ENCODE data around the gene FNDC11.
"Not testable (repeated sequence)": the region's sequence is repeated elsewhere in the genome, so short reads cannot be mapped to it uniquely, and the experiment has no call there.

FNDC11 gene, protein sequence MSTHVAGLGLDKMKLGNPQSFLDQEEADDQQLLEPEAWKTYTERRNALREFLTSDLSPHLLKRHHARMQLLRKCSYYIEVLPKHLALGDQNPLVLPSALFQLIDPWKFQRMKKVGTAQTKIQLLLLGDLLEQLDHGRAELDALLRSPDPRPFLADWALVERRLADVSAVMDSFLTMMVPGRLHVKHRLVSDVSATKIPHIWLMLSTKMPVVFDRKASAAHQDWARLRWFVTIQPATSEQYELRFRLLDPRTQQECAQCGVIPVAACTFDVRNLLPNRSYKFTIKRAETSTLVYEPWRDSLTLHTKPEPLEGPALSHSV

DNA sequence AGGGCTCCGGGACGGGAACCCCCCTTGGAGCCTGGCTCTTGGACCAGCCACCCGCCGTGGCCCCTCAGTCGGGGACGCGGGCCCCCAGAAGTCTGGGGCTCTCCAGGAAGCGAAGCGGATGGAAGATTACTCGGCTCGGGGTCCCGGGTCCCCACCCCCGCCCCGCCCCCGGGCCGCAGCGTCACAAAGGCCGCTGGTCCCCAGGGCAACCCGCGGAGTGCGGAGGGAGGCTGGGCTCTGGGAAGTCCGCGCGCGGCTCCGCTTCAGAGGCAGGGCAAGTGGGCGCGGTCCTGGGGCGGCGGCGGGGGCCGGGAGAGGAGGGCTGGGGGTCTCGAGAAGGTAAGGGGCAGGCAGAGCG lies at the start of gene FNDC11:
TSS of gene FNDC11 (plus strand) at position 227 of the 358 bp plus-strand sequence. CDS start 1,505 bp downstream, outside the sequence.
- DNase-seq (ENCODE audit: low spot score) = peak; percentile 27

DNA sequence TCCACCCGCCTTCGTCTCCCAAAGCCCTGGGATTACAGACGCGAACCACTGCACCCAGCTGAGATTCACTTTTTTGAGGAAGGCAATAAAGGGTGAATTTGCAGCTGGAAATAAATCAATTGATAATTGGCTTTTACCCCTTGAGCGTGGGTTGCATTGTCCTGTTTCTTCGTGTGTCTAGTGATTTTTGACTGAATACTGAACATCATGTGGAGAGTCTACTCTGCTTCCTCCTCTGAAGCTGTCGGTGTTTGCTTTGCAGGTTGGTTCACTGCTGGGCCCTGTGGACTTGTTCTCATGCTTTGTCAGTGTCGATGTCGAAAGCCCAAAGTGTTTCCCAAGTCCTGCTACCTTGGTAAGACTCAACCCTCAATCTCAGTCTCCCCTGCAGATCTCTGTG lies 49.3 kb upstream of the FNDC11 start:
- no peak for DNase-seq (ENCODE audit: low spot score)

DNA sequence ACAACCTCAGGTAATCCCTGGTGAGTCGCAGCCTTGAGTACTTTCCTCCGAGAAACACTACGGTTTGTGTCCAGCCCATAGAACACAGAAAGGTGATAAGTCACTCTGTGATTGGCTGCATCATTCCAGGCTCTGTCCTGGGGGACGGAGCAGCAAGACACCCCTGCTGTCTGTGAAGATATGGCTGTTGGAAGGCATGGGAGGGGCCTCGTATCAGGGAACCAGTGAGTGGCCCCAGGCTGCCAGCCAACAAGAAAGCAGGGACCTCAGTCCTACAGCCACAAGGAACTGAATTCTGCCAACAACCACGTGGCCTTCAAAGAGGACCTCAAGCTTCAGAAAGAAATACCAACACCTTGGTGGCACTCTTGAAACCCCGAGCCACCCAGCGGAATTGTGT lies 48.7 kb upstream of the FNDC11 start:
- no peak for DNase-seq (ENCODE audit: low spot score)

DNA sequence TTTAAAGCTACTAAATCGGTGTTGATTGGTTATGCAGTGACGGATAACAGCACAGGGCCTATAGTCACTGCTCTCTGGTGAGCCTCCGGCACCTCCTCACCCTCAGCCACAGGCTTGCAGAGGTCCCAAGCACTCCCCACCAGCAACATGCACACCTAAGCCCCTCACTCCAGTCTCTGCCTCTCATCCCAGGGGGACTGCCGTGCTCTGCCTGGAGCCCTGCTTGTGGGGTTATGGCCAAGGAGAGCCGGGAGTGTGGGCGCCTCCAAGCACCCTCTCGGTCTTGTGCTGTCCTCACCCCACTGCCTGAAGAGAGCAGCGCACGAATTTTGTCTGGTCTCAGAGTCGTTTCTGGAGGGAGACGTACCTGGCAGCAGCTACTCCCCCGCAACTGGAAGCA lies 48.2 kb upstream of the FNDC11 start:
- DNase-seq (ENCODE audit: low spot score) = no peak

DNA sequence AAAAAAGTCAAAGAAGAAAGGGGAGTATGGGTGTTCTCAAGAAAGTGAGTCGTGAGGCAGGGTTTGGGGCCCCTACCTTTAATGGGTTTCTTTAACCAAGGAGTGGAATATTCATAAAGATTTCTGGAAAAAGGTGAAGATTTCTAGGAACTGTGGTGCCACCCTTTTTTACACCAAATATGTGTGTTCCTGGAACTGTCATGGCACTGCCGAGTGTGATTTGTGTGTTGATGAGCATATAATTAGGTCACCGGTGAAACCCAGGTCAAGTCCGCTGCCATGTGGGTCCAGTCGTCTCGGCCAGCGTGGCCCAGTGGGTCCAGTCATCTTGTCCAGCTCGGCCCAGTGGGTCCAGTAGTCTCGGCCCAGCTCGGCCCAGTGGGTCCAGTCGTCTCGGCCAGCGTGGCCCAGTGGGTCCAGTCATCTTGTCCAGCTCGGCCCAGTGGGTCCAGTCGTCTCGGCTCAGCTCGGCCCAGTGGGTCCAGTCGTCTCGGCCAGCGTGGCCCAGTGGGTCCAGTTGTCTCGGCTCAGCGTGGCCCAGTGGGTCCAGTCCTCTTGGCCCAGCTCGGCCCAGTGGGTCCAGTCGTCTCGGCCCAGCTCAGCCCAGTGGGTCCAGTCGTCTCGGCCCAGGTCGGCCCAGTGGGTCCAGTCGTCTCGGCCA lies 46.7 kb upstream of the FNDC11 start:
- no peak for DNase-seq (ENCODE audit: low spot score)

DNA sequence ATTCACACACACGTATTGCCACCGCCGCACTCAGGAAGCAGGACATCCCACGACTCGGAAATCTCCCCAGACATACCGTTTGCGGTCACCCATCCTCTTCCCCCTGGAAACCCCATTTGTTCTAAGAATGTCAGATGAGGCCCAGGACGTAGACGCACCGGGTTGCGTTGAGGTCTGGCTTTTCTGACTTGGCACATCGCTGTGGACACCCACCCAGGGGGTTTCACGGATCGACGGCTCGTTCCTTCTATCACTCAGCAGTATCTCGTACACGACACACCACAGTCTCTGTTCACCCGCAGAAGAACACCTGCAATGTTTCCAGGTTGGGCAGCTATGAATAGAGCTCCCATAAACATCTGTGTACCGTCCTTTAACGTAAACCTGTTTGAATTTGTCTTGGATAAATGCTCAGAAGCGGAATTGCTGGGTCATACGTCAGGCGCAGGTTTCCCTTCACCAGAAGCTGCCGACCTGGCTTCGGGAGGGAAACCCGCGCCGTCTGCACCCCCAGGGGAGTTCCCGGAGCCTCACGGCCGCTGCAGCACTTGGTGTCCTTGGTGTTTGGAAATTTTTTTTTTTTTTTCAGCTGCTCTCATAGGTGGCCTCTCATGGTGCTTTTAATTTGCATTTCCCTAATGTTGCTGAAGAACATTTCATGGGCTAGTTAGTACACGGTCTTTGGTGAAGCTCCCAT lies 45.7 kb upstream of the FNDC11 start:
- DNase-seq (ENCODE audit: low spot score) = no peak

DNA sequence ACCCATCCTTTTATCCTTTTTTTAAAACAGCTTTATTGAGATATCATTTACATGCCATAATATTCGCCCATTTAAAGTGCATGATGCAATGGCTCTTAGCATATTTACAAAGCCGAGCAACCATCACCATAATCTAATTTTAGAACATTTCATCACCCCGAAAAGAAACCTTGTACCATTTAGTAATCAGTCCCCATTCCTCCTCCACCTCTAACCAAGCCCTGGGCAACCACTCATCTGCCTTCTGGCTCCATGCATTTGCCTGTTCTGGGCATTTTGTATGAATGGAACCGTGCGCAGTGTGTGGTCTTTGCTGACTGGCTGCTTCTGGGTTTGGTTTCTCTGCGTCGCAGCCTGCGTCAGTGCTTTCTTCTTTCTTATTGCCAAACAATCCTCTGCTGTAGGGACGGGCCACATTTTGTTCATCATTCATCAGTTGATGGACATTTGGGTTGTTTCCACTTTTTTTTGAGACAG lies 44.8 kb upstream of the FNDC11 start:
- no peak for DNase-seq (ENCODE audit: low spot score)

DNA sequence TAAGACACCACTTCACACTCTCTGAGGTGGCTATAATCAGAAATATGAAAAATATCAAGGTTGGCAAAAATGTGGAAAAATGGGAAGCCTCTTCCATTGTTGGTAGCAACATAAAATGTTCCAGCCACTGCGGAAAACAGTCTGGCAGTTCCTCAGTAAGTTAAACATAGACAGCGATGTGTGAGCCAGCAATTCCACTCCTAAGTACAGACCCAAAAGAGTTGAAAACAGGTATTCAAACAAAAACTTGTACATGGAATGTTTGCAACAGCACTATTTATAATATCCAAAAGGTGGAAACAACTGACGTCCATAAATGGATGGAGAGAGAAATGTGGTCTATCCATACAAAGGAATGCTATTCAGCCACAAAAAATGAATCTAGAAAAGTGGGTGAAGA lies 40.8 kb upstream of the FNDC11 start:
- DNase-seq (ENCODE audit: low spot score) = no peak

DNA sequence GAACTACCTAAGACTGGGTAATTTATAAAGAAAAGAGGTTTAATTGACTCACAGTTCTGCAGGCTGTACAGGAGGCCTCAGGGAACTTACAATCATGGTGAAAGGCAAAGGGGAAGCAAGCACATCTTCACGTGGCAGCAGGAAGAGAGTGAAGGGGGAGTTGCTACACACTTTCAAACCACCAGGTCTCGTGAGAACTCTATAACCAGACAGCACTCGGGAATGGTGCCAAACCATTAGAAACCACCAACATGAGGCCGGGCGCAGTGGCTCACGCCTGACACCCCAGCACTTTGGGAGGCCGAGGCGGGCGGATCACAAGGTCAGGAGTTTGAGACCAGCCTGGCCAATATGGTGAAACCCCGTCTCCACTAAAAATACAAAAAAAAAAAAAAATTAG lies 39.4 kb upstream of the FNDC11 start:
- not testable (repeated sequence) for DNase-seq (ENCODE audit: low spot score)

DNA sequence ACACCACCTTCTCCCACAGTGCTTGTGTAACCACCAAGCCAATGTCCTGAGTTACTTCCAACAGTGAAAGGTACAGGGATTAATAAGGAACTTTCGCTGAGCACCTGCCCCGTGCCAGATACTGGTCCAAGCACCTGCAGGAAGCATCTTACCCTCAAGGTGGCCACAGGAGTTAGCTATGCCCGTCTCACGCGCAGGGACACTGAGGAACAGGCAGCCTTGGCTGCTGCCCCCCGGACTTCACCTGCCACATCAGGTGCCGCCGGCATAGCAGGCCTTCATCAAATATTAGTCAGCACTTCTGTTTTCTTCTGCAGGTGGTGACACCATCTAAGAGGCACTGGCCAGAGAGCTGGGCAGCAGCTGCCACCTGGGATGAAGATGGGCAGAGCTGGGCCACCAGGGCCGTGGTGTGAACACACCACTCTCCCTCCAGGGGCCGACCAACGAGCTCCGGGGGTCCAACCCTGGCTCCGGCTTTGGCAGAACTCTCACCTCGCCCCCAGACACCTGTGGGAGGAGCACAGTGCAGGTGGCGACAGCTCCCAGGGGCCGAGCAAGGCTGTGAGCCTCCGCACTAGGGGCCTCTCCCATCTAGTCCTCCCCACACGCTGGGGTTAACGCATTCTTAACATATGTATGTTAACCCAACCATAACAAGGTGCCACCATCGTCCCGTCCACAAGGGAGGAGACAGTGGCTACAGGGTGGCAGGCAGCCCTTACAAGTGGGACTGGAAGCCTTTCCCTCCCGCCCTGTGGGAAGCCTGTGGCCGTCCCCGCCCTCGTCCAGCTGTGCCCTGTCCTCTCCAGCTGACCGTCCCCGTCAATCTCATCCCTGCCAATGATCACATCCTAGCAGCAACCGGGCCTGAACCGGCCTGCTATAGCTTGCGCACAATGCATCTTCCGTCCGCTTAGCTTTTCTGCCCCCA lies 36.3 kb upstream of the FNDC11 start:
- DNase-seq (ENCODE audit: low spot score) = no peak

DNA sequence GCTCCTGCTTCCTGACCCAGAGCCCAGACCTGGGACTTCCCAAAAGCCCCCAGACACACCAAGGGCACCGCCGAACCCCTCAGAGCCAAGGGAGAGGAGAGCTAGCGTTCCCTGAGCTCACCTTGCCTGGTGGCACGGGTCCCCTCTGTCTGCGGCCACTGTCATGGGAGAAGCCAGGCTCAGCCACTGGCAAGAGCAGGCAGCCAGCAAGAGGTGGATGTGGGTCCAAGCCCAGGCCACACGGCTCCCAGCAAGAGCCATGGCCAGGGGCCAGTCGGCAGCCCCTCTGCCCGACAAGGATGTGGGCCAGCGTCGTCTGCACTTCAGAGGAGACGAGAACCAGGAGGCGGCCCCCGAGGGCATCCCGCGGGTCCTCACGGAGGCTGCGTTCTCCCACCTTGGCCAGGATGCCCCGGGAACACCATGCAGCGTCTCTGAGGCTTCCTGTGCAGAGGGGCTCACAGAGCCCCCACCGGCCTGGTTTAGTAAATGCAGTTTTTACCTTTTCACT lies 35.6 kb upstream of the FNDC11 start:
- DNase-seq (ENCODE audit: low spot score) = no peak

DNA sequence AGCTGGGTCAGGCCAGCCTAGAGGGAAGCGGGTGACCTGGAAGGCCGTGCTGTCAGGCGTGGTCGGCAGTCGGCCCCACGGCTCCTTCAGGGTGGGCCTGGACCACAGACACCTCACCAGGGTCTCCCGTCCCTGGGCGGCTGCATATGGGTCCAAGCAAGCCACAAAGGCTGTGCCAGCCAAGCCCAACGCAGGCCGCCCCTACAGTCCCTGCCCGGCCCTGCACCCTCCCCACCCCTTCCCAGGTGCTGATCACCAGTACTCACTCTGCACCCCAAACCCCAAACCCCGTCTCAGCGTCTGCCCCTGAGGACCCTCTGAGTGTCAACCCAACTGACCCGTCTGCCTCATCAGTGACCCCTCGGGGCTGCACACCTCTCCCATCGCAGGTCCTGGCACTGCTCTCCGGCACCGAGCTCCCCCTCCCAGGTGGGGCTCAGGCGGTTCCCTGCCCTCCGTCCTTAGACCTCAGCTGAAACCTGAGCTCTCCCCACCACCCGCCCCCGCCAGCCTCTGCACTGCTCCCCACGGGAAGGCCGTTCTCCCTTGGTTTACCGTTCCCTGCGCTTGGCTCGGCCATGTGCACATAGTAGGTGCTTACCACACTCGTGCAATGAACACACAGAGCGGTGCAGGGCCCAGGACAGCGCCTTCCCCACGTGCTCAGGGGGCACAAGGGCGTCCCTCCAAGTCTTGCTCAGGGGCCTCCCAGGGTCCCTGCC lies 34.9 kb upstream of the FNDC11 start:
- DNase-seq (ENCODE audit: low spot score) = no peak

DNA sequence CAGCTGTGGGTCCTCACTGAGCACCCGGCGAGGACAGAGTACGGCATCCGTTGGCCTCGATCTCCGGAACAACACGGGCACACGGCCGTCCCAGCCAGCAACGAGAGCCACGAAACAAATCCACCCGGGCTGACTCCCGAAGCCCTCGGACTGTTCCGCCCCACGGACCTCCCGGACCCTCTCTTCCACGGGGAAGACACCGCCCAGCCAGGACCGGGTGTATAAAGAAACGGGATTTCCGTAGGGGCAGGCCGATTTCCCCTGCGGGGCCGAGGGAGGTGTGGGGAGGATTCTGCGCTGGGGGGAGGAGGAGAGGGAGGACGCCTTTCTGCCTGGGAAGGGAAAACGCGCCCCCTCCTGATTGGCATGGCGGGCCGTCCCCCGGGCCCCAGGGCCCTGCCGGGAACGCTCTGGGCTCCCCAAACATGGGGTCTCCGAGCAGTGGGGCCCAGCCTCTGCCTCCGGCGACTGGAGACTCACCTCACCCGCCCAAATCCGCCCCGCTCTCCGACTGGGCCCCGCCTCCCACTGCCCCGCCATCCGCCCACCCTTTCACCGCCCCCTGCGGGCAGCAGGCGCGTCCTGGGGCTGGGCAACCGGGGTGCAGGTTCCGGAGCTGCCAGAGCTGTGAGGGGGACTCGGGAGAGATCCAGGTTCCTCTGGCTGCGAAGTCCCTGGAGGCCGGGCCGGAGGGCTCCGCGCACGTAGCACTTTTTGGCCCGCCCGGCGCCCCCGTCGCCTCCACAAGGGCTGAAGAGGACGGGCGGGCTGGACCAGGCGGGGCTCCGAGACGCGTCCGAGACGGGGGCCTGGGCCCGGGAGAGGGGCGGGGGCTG lies 34.1 kb upstream of the FNDC11 start:
- peak; percentile 63 for DNase-seq (ENCODE audit: low spot score)

DNA sequence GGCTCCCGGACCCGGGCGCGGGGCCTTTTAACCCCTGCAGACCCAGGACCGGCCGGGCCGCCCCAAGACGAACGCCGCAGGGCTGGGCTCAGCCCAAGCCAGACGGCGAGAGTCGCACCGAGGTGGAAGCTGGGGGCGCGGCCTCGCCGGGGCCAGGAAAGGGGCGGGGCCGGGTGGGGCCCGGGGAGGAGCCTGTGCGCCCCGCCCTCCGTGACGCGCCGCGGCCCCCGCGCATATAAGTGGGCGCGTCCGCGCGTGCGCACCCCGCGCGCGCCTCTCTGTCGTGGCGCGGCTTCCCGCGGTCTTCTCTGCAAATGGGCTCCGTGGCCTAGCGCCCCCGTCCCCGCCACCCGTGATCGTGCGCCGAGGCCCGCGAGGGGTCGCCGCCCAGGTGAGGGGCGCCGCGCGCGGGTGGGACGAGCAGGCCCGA lies 33.4 kb upstream of the FNDC11 start, which contains the start of gene PPDPF:
TSS of gene PPDPF (plus strand) at position 262 of the 430 bp plus-strand sequence. CDS start 544 bp downstream, outside the sequence.
- peak; percentile 81 for DNase-seq (ENCODE audit: low spot score)

DNA sequence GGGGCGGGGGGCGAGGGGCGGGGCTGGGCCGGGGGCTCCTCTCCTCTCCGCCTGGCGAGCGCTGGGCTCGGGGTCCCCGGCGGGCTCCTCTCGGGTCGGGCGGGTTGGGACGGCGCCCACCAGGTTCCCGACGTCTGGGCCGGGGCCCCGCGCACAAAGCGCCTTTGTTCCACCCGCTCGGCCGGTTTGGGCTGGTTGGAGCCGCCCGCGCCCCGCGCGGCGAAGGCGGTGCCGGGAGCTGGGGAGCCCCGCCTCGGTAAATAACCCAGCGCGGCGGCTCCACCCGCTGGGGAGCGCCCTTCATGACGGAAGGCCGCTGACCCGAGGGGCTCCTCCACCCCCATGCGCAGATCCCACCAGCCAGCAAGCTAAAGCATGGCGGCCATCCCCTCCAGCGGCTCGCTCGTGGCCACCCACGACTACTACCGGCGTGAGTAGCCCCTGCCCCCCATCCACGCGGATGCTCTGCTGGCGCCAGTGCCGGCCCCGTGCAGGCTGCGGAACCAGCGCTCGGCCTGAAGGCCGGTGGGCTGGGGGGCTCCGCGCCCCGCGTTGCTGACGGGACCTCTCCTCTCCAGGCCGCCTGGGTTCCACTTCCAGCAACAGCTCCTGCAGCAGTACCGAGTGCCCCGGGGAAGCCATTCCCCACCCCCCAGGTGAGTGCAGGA lies 32.9 kb upstream of the FNDC11 start:
- DNase-seq (ENCODE audit: low spot score) = peak; percentile 65

DNA sequence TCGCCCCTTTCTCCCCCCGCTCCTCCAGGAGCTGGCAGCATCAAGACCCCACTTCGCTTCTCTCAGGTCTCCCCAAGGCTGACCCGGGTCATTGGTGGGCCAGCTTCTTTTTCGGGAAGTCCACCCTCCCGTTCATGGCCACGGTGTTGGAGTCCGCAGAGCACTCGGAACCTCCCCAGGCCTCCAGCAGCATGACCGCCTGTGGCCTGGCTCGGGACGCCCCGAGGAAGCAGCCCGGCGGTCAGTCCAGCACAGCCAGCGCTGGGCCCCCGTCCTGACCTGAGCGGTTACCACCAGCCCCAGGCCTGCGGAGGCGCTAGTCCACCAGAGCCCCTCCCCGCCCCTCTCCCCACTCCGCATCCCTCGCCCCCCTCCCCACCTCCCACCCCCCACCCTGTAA lies 32.4 kb upstream of the FNDC11 start:
- DNase-seq (ENCODE audit: low spot score) = no peak

DNA sequence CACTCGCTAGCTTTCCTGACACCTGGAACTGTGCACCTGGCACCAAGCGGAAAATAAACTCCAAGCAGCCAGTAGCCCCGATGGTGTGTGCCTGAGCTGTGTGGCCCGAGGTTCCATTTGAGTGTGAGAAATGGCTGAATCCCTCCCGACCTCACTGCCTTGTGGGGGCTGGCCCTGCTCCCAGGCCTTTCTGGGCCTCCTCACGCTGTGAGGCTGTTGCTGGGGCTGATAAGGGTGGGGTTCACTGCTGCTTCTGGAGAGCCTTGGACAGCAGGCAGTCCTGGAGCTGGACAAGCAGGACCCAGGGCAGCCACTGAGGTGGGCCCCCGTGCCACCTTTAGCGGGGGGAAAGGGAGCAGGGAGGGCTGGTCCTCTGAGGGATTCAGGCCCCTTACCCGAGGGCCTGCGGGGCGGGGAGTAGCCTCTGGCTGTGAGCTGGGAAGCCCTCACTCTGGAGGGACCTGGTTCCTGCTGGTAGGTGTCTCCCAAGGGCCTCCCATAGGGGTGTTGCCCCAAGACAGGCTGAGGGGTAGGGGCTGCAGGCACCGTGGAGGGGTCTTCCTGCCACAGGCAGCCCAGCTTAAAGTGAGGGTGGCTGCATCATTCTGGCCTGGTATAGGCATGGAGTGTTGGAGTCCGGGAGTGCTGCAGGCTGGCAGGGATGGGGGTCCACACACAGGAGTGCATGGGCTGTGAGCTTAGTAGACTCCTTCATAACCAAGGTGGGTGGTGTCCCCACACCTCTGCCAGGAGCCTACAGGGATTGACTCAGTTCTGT lies 31.7 kb upstream of the FNDC11 start:
- DNase-seq (ENCODE audit: low spot score) = no peak

DNA sequence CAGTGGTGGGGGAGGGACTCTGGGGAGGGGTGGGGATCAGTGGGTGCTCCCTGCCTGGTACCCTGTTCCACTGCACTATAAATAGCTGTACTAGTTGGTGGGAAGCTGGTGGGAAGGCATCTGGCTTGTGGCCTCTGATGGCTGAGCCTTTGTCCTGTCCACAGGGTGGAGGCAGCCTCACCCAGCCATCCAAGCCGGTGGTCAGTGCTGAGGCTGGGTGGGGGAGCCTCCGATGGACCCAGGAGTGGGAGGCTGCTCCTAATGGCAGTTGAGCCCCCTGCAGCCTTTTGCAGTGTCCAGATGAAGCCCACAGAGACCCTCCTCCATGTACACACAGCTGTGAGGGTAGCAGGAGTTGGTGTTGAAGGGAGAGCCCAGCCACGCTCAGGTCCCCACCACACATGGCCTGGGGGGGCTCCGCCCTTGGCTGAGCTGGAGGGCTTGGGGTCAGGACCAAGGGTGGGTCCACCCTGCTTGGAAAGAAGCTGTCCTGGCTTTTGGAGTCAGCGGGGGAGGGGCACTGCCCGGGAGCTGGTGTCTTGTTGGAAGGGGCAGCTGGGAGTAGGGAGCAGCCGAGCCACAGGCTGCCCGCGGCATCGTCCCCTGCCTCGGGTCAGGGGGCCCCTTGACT lies 30.9 kb upstream of the FNDC11 start:
- DNase-seq (ENCODE audit: low spot score) = no peak
